Liver (tissue), 9 donors: ENCODE data around the gene BOC. TPM values are rescaled to one million over a fixed set of nuclear protein-coding genes. Genes with fewer than 3 reads are reported as not detected.

ENCODE experiments used
- DNase-seq: peaks from one replicate; pipeline ENCODE4 v3.0.0-alpha.2; 2017; ENCODE audit warnings: low spot score
- H3K27ac ChIP-seq, 2 donors: one replicate each; pipeline ENCODE4 v1.7.0; 2013; ENCODE audit warnings: inconsistent platforms in 2 of 2, low read length in 2 of 2, control low read depth in 1 of 2, low read depth in 1 of 2, mild to moderate bottlenecking in 1 of 2
- H3K27me3 ChIP-seq, 4 donors: one replicate each; pipeline versions ENCODE4 v1.6.1 to v1.7.0; 2013; ENCODE audit warnings: low read length in 3 of 4, inconsistent platforms in 1 of 4, mild to moderate bottlenecking in 1 of 4, moderate library complexity in 1 of 4; ENCODE audit not compliant: control insufficient read depth in 4 of 4, insufficient read depth in 4 of 4
- H3K36me3 ChIP-seq, 4 donors: one replicate each; pipeline versions ENCODE4 v1.6.1 to v1.7.0; 2013; ENCODE audit warnings: low read length in 3 of 4, mild to moderate bottlenecking in 3 of 4, low read depth in 1 of 4, moderate library complexity in 1 of 4; ENCODE audit not compliant: control insufficient read depth in 4 of 4, insufficient read depth in 3 of 4
- H3K4me1 ChIP-seq, 4 donors: one replicate each; pipeline versions ENCODE4 v1.6.1 to v1.7.0; 2013; ENCODE audit warnings: low read length in 3 of 4, mild to moderate bottlenecking in 3 of 4, moderate library complexity in 1 of 4; ENCODE audit not compliant: control insufficient read depth in 4 of 4, insufficient read depth in 4 of 4
- H3K4me3 ChIP-seq, 3 donors: one replicate each; pipeline versions ENCODE4 v1.6.1 to v1.7.0; 2013; ENCODE audit warnings: low read length in 3 of 3, control low read depth in 1 of 3, low read depth in 1 of 3, mild to moderate bottlenecking in 1 of 3
- H3K9ac ChIP-seq, 2 donors: one replicate each; pipeline ENCODE4 v1.7.0; 2013; ENCODE audit warnings: low read length in 2 of 2, mild to moderate bottlenecking in 2 of 2, moderate library complexity in 2 of 2, control low read depth in 1 of 2, low read depth in 1 of 2
- H3K9me3 ChIP-seq, 4 donors: one replicate each; pipeline versions ENCODE4 v1.6.1 to v1.7.0; 2013; ENCODE audit warnings: low read length in 3 of 4; ENCODE audit not compliant: control insufficient read depth in 4 of 4
- CTCF ChIP-seq: fragments of 150-350 bp; IDR thresholded peaks from 2 replicates; pipeline ENCODE4 v1.5.1; 2017; ENCODE audit warnings: improper control_type of control experiment, low read depth, low read length; ENCODE audit not compliant: missing input control
- EGR1 ChIP-seq, 2 donors: IDR thresholded peaks; 2 replicates each; pipeline ENCODE4 v1.6.1; 2016 to 2018; ENCODE audit warnings: antibody characterized with exemption in 2 of 2, low read depth in 2 of 2
- FOXA1 ChIP-seq: IDR thresholded peaks from 2 replicates; pipeline ENCODE4 v1.6.1; 2016; ENCODE audit warnings: antibody characterized with exemption
- FOXA2 ChIP-seq: IDR thresholded peaks from 2 replicates; pipeline ENCODE4 v1.6.1; 2016; ENCODE audit warnings: antibody characterized with exemption
- GABPA ChIP-seq, 2 donors: IDR thresholded peaks in 1 of 2; conservative IDR thresholded peaks in 1 of 2; 2 replicates each; pipeline ENCODE4 v1.6.1; 2016; ENCODE audit warnings: antibody characterized with exemption in 2 of 2, mild to moderate bottlenecking in 1 of 2, moderate library complexity in 1 of 2
- HNF4A ChIP-seq, 2 donors: conservative IDR thresholded peaks; 2 replicates each; pipeline ENCODE4 v1.6.1; 2016; ENCODE audit warnings: antibody characterized with exemption in 2 of 2, mild to moderate bottlenecking in 2 of 2
- HNF4G ChIP-seq: IDR thresholded peaks from 2 replicates; pipeline ENCODE4 v1.6.1; 2016; ENCODE audit warnings: antibody characterized with exemption
- JUND ChIP-seq, 2 donors: IDR thresholded peaks; 2 replicates each; pipeline ENCODE4 v1.6.1; 2016; ENCODE audit warnings: antibody characterized with exemption in 2 of 2
- NR2F2 ChIP-seq: IDR thresholded peaks from 2 replicates; pipeline ENCODE4 v1.6.1; 2016; ENCODE audit warnings: antibody characterized with exemption
- RAD21 ChIP-seq, 2 donors: IDR thresholded peaks; 2 replicates each; pipeline ENCODE4 v1.6.1; 2016; ENCODE audit warnings: antibody characterized with exemption in 2 of 2, mild to moderate bottlenecking in 2 of 2
- REST ChIP-seq: IDR thresholded peaks from 2 replicates; pipeline ENCODE4 v1.6.1; 2016; ENCODE audit warnings: antibody characterized with exemption, mild to moderate bottlenecking
- RXRA ChIP-seq, 2 donors: IDR thresholded peaks; 2 replicates each; pipeline ENCODE4 v1.6.1; 2017 to 2018; ENCODE audit warnings: antibody characterized with exemption in 2 of 2, mild to moderate bottlenecking in 1 of 2
- SP1 ChIP-seq: IDR thresholded peaks from 2 replicates; pipeline ENCODE4 v1.6.1; 2018; ENCODE audit warnings: antibody characterized with exemption, mild to moderate bottlenecking
- TAF1 ChIP-seq: conservative IDR thresholded peaks from 2 replicates; pipeline ENCODE4 v1.6.1; 2016; ENCODE audit warnings: antibody characterized with exemption, mild to moderate bottlenecking
- YY1 ChIP-seq: IDR thresholded peaks from 2 replicates; pipeline ENCODE4 v1.6.1; 2016; ENCODE audit warnings: antibody characterized with exemption, mild to moderate bottlenecking
- ZBTB33 ChIP-seq: IDR thresholded peaks from 2 replicates; pipeline ENCODE4 v1.6.1; 2016; ENCODE audit warnings: antibody characterized with exemption
- WGBS: extraction: QIAGEN DNeasy Blood & Tissue Kit; methylation state at CpG from one replicate; pipeline ENCODE4 v1.1.7; 2013; 5-methylcytosine and 5-hydroxymethylcytosine counted together
- polyA plus RNA-seq, 2 donors: library from polyadenylated mRNA; stranded (reverse) in 1 of 2; unstranded in 1 of 2; fragments of 200-250 nt in 1 of 2; fragments of >200 nt in 1 of 2; fragmentation: Nextera tagmentation in 1 of 2; extraction: Ambion mirVana in 1 of 2; gene quantifications; one replicate each; pipeline versions ENCODE4 v1.2.1 to v1.2.3, GENCODE V29; 2013 to 2015
- total RNA-seq, 2 donors: library from RNA; depleted of rRNA; stranded (reverse); fragments of >200 nt; gene quantifications; one replicate each; pipeline ENCODE4 v1.2.3, GENCODE V29; 2014
- TF ChIP-seq, protein P1 (sequence below): IDR thresholded peaks from 2 replicates; pipeline ENCODE4 v1.6.1; 2016; ENCODE audit warnings: antibody characterized with exemption
- TF ChIP-seq, protein P2 (sequence below): IDR thresholded peaks from 2 replicates; pipeline ENCODE4 v1.6.1; 2016; ENCODE audit warnings: antibody characterized with exemption
- donor health status: healthy.
- donor health status: healthy.
- donor health status: healthy.
- donor health status: healthy.
- donor health status: healthy.

BOC gene
- total and polyA plus RNA-seq, 4 donors = 0.31 to 1.5 (median 0.65) TPM; not detected in 1

DNA sequence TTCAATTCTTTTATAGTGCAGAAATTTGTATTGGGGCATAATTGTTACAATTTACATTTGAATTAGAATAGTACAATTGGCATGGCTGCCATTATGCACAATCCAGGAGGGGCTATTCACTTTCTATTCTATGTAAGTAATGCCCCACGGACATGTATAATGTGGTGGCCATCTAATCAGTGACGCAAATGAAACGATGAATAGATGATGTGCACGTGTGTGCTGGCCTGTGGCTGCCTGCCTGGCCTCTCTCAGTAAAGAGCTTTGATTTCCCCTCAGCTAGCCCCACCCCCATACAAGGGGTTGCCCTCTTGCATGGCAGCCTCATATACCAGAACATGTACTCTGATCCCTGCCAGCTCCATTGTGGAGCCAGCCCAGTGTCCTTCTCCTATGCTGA lies 86.5 kb downstream of the BOC start:
- Histone ChIP-seq H3K36me3 (no peaks in the 10 kb centered on the region), H3K9ac (no peak overlapping the region), H3K4me1 (no peaks in the 10 kb centered on the region), H3K9me3 (no peaks in the 10 kb centered on the region), H3K27me3 (no peaks in the 10 kb centered on the region), H3K4me3 (no peak overlapping the region), H3K27ac (no peak overlapping the region)
- WGBS = 95% methylated on average over 4 of the region's 4 CpGs
- no peak for DNase-seq
- TF ChIP-seq YY1 (no peak), JUND (IDR thresholded peaks at IDR 0.05) (no peak), HNF4G (no peak), NR2F2 (no peak), SP1 (no peak), RAD21 (IDR thresholded peaks at IDR 0.05) (no peak), TAF1 (no peak), FOXA1 (no peak), RXRA (IDR thresholded peaks at IDR 0.05) (no peak)
- TF ChIP-seq, protein P1, sequence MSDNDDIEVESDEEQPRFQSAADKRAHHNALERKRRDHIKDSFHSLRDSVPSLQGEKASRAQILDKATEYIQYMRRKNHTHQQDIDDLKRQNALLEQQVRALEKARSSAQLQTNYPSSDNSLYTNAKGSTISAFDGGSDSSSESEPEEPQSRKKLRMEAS = no peak
- TF ChIP-seq, protein P2, sequence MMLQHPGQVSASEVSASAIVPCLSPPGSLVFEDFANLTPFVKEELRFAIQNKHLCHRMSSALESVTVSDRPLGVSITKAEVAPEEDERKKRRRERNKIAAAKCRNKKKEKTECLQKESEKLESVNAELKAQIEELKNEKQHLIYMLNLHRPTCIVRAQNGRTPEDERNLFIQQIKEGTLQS = no peak

DNA sequence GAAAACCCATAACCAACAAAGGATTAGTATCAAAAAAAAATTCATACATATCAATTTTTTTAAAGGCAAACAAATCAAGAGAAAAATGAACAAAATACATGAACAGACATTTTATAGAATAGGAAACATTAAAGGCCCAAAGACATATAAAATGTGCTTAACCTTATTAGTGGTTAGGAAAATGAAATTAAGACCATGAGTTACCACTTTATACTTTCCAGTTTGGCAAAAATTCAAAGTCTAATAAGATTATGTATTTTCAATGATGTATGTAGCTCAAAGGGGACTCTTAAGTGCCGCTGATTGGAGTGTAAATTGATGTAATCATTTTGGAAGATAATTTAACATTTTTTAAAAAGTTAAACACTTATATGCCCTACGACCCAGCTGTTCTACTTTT lies 89.2 kb downstream of the BOC start:
- no peak for TF ChIP-seq HNF4G
- no peak for TF ChIP-seq SP1
- no peak for TF ChIP-seq FOXA1
- TF ChIP-seq, protein P2 = no peak
- no peak for TF ChIP-seq TAF1
- TF ChIP-seq ZBTB33 = no peak
- TF ChIP-seq YY1 = no peak
- TF ChIP-seq FOXA2 = no peak
- no peak for TF ChIP-seq RXRA (IDR thresholded peaks at IDR 0.05)
- no peak for TF ChIP-seq EGR1 (IDR thresholded peaks at IDR 0.05; ENCODE audit: low read depth in 2 of 2)
- no peak for TF ChIP-seq GABPA (IDR thresholded peaks at IDR 0.05 in 1 of 2, conservative IDR thresholded peaks at IDR 0.05 in 1 of 2)
- no peak for TF ChIP-seq HNF4A (conservative IDR thresholded peaks at IDR 0.05)
- H3K27ac ChIP-seq = no peak overlapping the region

GRCh38 chr3:113304102-113304501 lies 92.7 kb downstream of the BOC start:
- Histone ChIP-seq H3K27me3 (no peaks in the 10 kb centered on the region), H3K27ac (no peak overlapping the region), H3K9ac (no peak overlapping the region), H3K4me3 (no peak overlapping the region), H3K9me3 (no peaks in the 10 kb centered on the region), H3K4me1 (no peaks in the 10 kb centered on the region), H3K36me3 (peaks cover 3 to 7% (median 5%) of the 10 kb centered on the region in 4 donors)
- 93% methylated on average over 3 of the region's 3 CpGs for WGBS
- DNase-seq = no peak
- TF ChIP-seq JUND (IDR thresholded peaks at IDR 0.05) (no peak), HNF4G (no peak), CTCF (no peak), TAF1 (no peak), FOXA2 (no peak), RXRA (IDR thresholded peaks at IDR 0.05) (no peak), SP1 (no peak), REST (no peak), YY1 (no peak), GABPA (IDR thresholded peaks at IDR 0.05 in 1 of 2, conservative IDR thresholded peaks at IDR 0.05 in 1 of 2) (no peak), FOXA1 (no peak)
- TF ChIP-seq, protein P1 = no peak
- TF ChIP-seq, protein P2 = no peak

More for the DNA sequence above, 89.2 kb downstream of the BOC start:
- H3K36me3 ChIP-seq = peaks cover 3 to 7% (median 5%) of the 10 kb centered on the region in 4 donors
- H3K4me3 ChIP-seq = no peak overlapping the region
- no peak for DNase-seq
- no peak overlapping the region for H3K9ac ChIP-seq
- no peaks in the 10 kb centered on the region for H3K9me3 ChIP-seq
- no peaks in the 10 kb centered on the region for H3K4me1 ChIP-seq
- WGBS = 95% methylated on average over 2 of the region's 2 CpGs
- no peaks in the 10 kb centered on the region for H3K27me3 ChIP-seq
